Transverse colon (tissue), 4 donors: ENCODE measurements around the gene POC1B.

Experiments used
- CTCF ChIP-seq, 5 experiments: fragments of 200-600 bp in 3 of 5; fragments of 450-650 bp in 2 of 5; sonication (generic) in 3 of 5; IDR thresholded peaks; 1 replicate in 2 of 5; 2 replicates in 3 of 5; pipeline ENCODE4 v1.5.1; 2016 to 2017; ENCODE audit warnings: antibody characterized with exemption in 5 of 5, inconsistent platforms in 3 of 5, mild to moderate bottlenecking in 2 of 5, moderate library complexity in 1 of 5
- EP300 ChIP-seq: sonication (generic); formaldehyde crosslinking; IDR thresholded peaks from one replicate; pipeline ENCODE4 v1.6.1; 2017; ENCODE audit warnings: antibody characterized with exemption, low read depth
- POLR2A ChIP-seq: fragments of 450-650 bp; IDR thresholded peaks from one replicate; pipeline ENCODE4 v1.6.1; 2016; ENCODE audit warnings: antibody characterized with exemption, mild to moderate bottlenecking, moderate library complexity
- POLR2AphosphoS5 ChIP-seq, 3 donors: sonication (generic); formaldehyde crosslinking; IDR thresholded peaks; one replicate each; pipeline ENCODE4 v1.6.1; 2016; ENCODE audit warnings: antibody characterized with exemption in 3 of 3

- TF ChIP-seq POLR2A (no peak), CTCF (IDR thresholded peaks at IDR 0.05) (no peak), POLR2AphosphoS5 (IDR thresholded peaks at IDR 0.05) (no peak), EP300 (no peak)
Measured at GRCh38 chr12:89539426-89540223, 13.8 kb upstream of the POC1B start.
